ENCODE data around the gene RASA1.

- no peak for TF ChIP-seq CTCF (IDR thresholded peaks at IDR 0.05 in 4 of 5, conservative IDR thresholded peaks at IDR 0.05 in 1 of 5)
- no peak for TF ChIP-seq POLR2A (IDR thresholded peaks at IDR 0.05)
Measured at GRCh38 chr5:87347841-87348240, 80.2 kb downstream of the RASA1 start.

All from gastrocnemius medialis (tissue), 4 donors.